Measurements from ENCODE around the gene BCL11B.

DNA sequence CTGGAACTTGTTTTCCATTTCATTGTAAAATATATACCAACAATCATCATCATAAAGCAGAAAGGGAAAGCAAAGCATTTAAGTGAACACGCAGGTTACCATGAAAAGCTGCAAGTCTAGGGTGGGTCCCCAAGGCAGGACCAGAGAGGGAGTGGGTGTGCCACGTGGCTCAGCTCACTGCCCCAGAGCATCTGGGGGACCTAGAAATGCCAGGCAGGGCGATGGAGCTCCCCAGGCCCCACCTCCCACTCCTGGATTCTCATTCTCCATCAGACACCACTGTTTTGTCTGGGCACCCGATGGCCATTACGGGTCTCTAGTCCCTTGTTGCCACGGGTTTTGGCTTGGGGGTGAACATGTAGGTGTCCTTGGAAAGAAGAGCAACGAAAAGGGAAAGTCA, 34.7 kb downstream of the BCL11B start:
- TF ChIP-seq SNAI2 (CRISPR knock-in tag; IDR thresholded peaks at IDR 0.05) (no peak), ESRRG (CRISPR knock-in tag; IDR thresholded peaks at IDR 0.05) (no peak), ZNF565 (CRISPR knock-in tag; conservative IDR thresholded peaks at IDR 0.05; ENCODE audit: low read depth) (no peak), ZC3H10 (CRISPR knock-in tag; IDR thresholded peaks at IDR 0.05) (no peak), GLIS3 (CRISPR knock-in tag; IDR thresholded peaks at IDR 0.05) (no peak), ZNF70 (CRISPR knock-in tag; IDR thresholded peaks at IDR 0.05) (no peak), CSDC2 (CRISPR knock-in tag; IDR thresholded peaks at IDR 0.05) (no peak), RARB (CRISPR knock-in tag; IDR thresholded peaks at IDR 0.05) (no peak), ISL1 (CRISPR knock-in tag; IDR thresholded peaks at IDR 0.05) (no peak)
- TF ChIP-seq, protein P1, sequence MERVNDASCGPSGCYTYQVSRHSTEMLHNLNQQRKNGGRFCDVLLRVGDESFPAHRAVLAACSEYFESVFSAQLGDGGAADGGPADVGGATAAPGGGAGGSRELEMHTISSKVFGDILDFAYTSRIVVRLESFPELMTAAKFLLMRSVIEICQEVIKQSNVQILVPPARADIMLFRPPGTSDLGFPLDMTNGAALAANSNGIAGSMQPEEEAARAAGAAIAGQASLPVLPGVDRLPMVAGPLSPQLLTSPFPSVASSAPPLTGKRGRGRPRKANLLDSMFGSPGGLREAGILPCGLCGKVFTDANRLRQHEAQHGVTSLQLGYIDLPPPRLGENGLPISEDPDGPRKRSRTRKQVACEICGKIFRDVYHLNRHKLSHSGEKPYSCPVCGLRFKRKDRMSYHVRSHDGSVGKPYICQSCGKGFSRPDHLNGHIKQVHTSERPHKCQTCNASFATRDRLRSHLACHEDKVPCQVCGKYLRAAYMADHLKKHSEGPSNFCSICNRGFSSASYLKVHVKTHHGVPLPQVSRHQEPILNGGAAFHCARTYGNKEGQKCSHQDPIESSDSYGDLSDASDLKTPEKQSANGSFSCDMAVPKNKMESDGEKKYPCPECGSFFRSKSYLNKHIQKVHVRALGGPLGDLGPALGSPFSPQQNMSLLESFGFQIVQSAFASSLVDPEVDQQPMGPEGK (CRISPR knock-in tag; IDR thresholded peaks at IDR 0.05; ENCODE audit: borderline replicate concordance): no peak
- TF ChIP-seq, protein P2, sequence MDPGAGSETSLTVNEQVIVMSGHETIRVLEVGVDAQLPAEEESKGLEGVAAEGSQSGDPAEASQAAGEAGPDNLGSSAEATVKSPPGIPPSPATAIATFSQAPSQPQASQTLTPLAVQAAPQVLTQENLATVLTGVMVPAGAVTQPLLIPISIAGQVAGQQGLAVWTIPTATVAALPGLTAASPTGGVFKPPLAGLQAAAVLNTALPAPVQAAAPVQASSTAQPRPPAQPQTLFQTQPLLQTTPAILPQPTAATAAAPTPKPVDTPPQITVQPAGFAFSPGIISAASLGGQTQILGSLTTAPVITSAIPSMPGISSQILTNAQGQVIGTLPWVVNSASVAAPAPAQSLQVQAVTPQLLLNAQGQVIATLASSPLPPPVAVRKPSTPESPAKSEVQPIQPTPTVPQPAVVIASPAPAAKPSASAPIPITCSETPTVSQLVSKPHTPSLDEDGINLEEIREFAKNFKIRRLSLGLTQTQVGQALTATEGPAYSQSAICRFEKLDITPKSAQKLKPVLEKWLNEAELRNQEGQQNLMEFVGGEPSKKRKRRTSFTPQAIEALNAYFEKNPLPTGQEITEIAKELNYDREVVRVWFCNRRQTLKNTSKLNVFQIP (CRISPR knock-in tag; IDR thresholded peaks at IDR 0.05; ENCODE audit: borderline replicate concordance, low read depth): no peak
- TF ChIP-seq, protein P3, sequence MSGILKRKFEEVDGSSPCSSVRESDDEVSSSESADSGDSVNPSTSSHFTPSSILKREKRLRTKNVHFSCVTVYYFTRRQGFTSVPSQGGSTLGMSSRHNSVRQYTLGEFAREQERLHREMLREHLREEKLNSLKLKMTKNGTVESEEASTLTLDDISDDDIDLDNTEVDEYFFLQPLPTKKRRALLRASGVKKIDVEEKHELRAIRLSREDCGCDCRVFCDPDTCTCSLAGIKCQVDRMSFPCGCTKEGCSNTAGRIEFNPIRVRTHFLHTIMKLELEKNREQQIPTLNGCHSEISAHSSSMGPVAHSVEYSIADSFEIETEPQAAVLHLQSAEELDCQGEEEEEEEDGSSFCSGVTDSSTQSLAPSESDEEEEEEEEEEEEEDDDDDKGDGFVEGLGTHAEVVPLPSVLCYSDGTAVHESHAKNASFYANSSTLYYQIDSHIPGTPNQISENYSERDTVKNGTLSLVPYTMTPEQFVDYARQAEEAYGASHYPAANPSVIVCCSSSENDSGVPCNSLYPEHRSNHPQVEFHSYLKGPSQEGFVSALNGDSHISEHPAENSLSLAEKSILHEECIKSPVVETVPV (CRISPR knock-in tag; IDR thresholded peaks at IDR 0.05): no peak
